ENCODE data around the gene TOR2A.

The TOR2A gene

GRCh38 chr9:127700140-127700539 lies 35.0 kb downstream of the TOR2A start:
- no peak for DNase-seq (ENCODE audit: low spot score)
- FAIRE-seq, result no peak

DNA sequence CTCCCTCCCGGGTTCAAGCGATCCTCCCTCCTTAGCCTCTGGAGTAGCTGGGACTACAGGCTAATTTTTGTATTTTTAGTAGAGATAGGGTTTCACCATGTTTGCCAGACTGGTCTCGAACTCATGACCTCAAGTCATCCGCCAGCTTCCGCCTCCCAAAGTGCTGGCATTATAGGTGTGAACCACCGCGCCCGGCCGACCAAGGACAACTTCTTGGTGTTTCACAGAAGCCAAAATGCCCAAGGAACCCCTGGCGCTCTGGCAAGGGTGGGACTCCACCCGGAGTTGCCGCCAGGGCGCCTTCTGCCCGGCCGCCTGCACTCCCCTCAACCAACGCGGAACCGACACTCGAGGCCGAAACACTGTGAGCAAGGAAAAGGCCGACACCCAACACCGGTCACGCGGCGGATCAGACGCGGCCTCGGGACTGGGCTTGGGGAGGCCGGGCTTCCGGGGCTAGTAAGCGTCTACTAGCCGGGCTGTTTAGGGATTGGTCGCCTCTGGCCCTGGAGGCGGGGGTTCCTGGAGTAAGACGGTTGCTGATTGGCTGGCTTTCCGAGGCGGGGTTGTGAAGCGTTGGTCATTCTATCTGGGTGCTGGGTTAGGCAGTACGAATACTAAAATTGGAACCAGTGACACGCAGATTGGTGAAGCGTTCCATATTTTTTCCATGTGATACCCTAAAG lies 36.0 kb downstream of the TOR2A start:
- FAIRE-seq (no peak), DNase-seq (ENCODE audit: low spot score) (no peak)

DNA sequence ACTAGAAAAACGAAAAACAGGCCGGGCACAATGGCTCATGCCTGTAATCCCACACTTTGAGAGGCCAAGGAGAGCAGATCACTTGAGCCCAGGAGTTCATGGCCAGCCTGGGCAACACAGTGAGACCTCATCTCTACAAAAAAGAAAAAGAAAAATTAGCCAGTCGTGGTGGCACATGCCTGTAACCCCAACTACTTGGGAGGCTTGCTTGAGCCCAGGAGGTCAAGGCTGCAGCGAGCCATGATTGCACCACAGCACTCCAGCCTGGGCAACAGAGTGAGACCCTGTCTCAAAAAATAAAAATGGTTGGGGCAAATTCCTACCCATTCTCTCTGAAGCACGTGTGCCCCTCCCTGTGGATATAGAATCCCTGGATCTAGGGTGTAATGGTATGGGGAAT lies 36.7 kb downstream of the TOR2A start:
- FAIRE-seq, result no peak

DNA sequence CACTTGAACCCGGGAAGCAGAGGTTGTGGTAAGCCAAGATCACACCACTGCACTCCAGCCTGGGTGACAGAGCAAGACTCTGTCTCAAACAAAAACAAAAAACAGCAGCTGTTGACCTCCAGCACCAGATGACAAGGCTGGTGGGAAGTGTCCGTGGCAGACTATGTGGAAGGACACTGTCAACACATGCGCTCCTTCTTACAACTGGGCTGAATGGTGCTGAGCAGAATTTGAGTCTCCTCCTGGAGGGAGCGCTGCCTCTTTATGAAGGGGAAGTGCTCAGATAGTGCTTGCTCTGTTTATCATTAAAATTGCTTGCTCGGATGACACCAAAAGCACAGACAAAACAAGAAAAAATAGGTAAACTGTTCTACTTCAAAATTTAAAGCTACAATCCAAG lies 37.5 kb downstream of the TOR2A start:
- DNase-seq (ENCODE audit: low spot score) (no peak), FAIRE-seq (no peak)

More for the DNA sequence above, 36.7 kb downstream of the TOR2A start:
- no peak for DNase-seq (ENCODE audit: low spot score)

GRCh38 chr9:127694890-127695720 lies 40.0 kb downstream of the TOR2A start:
- no peak for FAIRE-seq
- no peak for DNase-seq (ENCODE audit: low spot score)

GRCh38 chr9:127693697-127694096 lies 41.4 kb downstream of the TOR2A start:
- no peak for FAIRE-seq
- no peak for DNase-seq (ENCODE audit: low spot score)

DNA sequence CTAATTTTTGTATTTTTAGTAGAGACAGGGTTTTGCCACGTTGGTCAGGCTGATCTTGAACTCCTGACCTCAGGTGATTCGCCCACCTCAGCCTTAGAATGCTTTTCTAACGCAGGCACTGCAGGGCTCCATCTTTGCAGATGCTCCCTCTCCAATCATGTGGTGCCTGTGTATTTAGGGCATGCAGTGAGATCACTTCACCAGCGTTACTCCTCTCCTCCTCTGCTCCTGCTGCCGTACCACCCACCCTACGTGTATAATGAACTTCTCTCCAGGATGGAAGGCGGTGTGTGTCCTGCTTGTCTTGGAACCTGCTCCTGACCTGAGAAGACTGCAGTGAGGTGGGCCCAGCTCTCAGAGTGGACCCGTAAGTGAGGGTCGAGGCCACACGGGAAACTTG lies 42.0 kb downstream of the TOR2A start:
- DNase-seq (ENCODE audit: low spot score) (no peak), FAIRE-seq (no peak)

GRCh38 chr9:127692071-127692470 lies 43.0 kb downstream of the TOR2A start:
- FAIRE-seq (no peak), DNase-seq (ENCODE audit: low spot score) (no peak)

- DNase-seq (ENCODE audit: low spot score), result no peak
- no peak for FAIRE-seq
Measured at GRCh38 chr9:127690735-127691134, 44.4 kb downstream of the TOR2A start.

DNA sequence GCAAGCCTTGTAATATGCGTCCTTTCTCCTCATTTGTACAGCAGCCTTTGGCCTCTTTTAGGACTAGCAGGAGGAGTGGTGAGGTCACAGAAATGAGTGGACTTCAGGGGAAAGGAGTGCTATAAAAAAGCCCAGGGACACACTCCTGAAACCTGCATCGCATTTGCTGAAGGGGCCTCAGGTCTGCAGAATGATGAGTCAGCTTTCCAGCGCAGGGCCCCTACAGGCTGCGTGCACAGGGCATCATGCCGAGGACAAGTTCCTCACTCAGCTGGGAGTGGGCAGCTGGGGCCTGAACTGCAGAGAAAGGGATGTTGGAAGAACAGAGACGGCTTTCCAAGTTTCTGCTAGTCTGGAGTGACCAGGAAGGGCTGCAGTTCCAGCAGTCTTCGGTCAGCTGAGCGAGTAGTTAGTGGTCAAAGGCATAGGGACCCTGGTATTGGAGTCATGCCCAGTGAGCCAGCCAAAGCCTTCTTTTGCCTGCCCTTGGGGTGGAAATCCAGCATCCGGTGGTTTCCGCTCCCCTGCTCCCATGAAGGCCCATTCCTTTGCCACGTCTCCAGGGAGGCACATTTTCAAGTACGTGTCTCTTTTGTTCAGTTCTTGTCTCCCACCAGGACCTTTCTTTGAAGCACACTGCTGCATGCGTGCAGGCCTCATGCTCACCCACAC lies 45.6 kb downstream of the TOR2A start:
- FAIRE-seq, result no peak

DNA sequence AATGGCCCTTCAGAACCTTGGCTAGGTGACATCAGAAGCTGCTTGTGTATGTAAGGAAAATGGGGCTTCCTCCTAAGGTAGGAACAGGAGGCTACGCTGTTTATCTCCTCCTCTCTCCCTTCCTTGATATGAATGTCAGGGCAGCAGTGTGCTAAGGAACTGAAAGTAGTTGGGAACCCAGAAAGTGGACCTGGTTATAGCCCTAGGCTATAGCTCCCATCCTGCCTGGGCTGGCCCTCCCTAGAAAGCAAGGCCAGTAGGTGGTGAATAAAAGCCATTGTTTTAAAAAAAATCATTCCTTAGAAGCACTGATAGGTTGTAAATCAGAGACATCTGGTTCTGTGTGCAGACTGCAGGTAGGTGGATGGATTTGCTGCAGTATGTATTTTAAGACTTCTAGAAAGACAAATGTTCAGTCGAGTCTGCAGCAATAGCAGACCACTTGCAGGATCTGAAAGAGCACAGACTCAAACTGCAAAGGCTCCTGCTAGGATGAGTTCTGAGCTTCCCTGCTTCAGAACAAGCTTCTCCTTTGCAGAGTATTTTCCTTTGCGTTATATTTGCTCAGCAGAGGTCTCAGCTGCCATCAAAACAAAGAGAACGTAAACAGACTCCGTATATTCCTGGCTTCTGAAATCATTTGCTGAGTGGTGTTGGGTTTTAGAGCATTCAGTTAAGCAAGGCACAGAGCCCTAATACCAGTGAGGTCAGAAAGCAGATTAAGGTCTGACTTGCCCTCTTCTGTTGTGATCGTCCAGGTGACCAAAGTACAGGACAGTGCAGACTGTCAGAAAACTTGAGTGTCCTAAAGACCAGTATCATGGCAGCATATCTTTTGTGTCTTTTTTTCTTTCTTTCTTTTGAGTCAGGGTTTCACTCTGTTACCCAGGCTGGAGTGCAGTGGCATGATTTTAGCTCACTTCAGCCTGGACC lies 48.4 kb downstream of the TOR2A start:
- FAIRE-seq (no peak), DNase-seq (ENCODE audit: low spot score) (no peak)

More for the DNA sequence above, 45.6 kb downstream of the TOR2A start:
- DNase-seq (ENCODE audit: low spot score), result no peak

DNA sequence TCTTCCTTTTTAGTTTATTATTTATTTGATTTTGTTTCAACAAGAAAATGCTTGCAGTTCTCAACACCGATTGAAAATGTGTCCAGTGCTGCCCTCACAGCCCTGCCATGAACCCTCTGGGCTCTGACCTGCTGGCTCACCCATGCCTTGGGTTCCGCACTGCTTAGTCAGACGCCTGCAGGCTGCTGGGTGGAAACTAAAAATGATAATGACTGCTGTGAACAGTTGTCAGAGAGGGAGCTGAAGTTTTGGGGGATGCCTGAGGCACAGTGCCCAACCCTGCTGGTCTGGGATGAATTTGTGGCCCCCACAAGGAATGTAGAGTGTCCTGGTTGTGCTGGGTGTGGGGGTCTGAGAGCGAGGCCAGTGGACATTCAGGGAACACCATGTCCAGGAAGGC lies 50.5 kb downstream of the TOR2A start:
- FAIRE-seq (no peak), DNase-seq (ENCODE audit: low spot score) (no peak)

DNA sequence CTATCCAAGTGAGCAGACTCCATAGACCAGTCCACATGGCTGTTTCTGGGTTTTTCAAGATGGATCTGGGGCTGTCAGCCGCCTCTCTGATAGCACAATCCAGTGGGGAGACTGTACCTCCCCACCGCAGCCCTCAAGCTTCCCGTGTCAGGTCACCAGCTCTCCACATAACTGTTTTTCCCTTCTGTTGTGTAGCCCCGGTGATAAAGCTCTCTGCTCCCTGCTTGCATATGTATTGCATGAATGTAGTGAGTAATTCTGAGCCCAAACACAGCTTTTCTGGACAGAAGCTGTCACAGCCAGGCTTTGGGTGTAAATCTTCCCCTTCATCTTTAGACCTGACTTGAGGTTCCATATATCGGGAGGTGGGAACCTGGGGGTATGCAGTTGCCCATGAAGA lies 51.4 kb downstream of the TOR2A start:
- DNase-seq (ENCODE audit: low spot score) (no peak), FAIRE-seq (no peak)

DNA sequence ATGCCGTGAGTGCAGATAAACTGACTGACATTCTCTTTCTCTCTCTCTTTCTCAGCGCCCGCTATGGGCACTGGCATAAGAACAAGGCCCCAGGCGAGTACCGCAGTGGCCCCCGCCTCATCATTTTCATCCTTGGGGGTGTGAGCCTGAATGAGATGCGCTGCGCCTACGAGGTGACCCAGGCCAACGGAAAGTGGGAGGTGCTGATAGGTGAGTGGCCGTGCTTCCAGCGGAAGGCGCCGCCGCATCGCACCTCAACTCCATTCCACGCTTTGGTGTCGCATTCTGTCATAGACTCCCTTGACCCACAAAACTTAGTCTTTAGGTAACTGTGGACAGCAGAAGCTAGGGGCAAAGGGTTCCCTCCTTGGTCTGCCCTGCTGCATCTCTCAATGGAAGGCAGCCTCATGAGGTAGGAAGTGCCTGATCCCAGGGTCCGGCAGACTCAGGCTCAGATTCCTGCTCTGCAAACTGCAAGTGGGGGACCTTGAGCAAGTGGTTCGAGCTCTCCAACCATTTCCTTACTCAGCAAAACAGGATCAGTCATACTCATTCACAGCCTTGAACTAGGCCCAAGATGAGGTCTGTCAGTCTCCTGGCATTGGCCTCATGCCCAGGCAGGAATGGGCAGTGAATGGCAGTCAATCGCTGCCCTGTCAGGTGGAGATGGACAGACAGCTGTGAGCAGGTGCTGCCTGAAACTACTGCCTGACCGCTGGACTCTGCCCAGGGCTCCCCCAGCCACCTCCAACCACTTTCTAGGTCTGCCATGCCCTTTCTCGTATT lies 52.5 kb downstream of the TOR2A start:
- no peak for FAIRE-seq
- DNase-seq (ENCODE audit: low spot score), result no peak

Data from urothelium cell line (cell line).